ENCODE measurements around the gene PPARD.

PPARD gene

GRCh38 chr6:35317483-35318195, 24.7 kb upstream of the PPARD start:
- no peaks in the 10 kb centered on the region for H3K9me3 ChIP-seq (ENCODE audit: insufficient read depth, low read length)
- no peaks in the 10 kb centered on the region for H3K36me3 ChIP-seq (replicated peaks; ENCODE audit: low read depth, low read length)
- no peaks in the 10 kb centered on the region for H3K27me3 ChIP-seq (ENCODE audit: low read depth, low read length)
- peaks cover 4% of the 10 kb centered on the region for H3K4me1 ChIP-seq (ENCODE audit: low read length)
- H3K4me2 ChIP-seq (ENCODE audit: low read length), result no peak overlapping the region
- H2AFZ ChIP-seq (ENCODE audit: low read depth, low read length), result no peak overlapping the region
- no peak overlapping the region for H3K9ac ChIP-seq (ENCODE audit: low read length)
- H3K4me3 ChIP-seq (ENCODE audit: low read length), result no peak overlapping the region
- H4K20me1 ChIP-seq (ENCODE audit: insufficient read depth, low read length), result no peaks in the 10 kb centered on the region
- no peak overlapping the region for H3K27ac ChIP-seq (ENCODE audit: low read length)
- H3K79me2 ChIP-seq (ENCODE audit: low read length), result no peaks in the 10 kb centered on the region
- TF ChIP-seq EZH2phosphoT487 (IDR thresholded peaks at IDR 0.05; ENCODE audit: low read depth), result no peak
- no peak for TF ChIP-seq CTCF (IDR thresholded peaks at IDR 0.05; ENCODE audit: low read depth, low read length)

GRCh38 chr6:35318196-35319171, 23.9 kb upstream of the PPARD start:
- Histone ChIP-seq H3K9me3 (ENCODE audit: insufficient read depth, low read length) (no peaks in the 10 kb centered on the region), H3K4me3 (ENCODE audit: low read length) (no peak overlapping the region), H3K27ac (ENCODE audit: low read length) (no peak overlapping the region), H4K20me1 (ENCODE audit: insufficient read depth, low read length) (no peaks in the 10 kb centered on the region), H3K9ac (ENCODE audit: low read length) (no peak overlapping the region), H3K4me2 (ENCODE audit: low read length) (no peak overlapping the region), H3K27me3 (ENCODE audit: low read depth, low read length) (no peaks in the 10 kb centered on the region), H3K79me2 (ENCODE audit: low read length) (no peaks in the 10 kb centered on the region), H2AFZ (ENCODE audit: low read depth, low read length) (no peak overlapping the region), H3K36me3 (replicated peaks; ENCODE audit: low read depth, low read length) (no peaks in the 10 kb centered on the region), H3K4me1 (ENCODE audit: low read length) (peaks cover 4% of the 10 kb centered on the region)
- TF ChIP-seq CTCF (IDR thresholded peaks at IDR 0.05; ENCODE audit: low read depth, low read length), result no peak
- no peak for TF ChIP-seq EZH2phosphoT487 (IDR thresholded peaks at IDR 0.05; ENCODE audit: low read depth)

GRCh38 chr6:35319346-35320030, 22.9 kb upstream of the PPARD start:
- Histone ChIP-seq H3K36me3 (replicated peaks; ENCODE audit: low read depth, low read length) (no peaks in the 10 kb centered on the region), H3K79me2 (ENCODE audit: low read length) (no peaks in the 10 kb centered on the region), H3K27ac (ENCODE audit: low read length) (no peak overlapping the region), H4K20me1 (ENCODE audit: insufficient read depth, low read length) (no peaks in the 10 kb centered on the region), H3K4me1 (ENCODE audit: low read length) (peaks cover 4% of the 10 kb centered on the region), H3K4me2 (ENCODE audit: low read length) (no peak overlapping the region), H3K9me3 (ENCODE audit: insufficient read depth, low read length) (no peaks in the 10 kb centered on the region), H2AFZ (ENCODE audit: low read depth, low read length) (no peak overlapping the region), H3K4me3 (ENCODE audit: low read length) (no peak overlapping the region), H3K9ac (ENCODE audit: low read length) (no peak overlapping the region), H3K27me3 (ENCODE audit: low read depth, low read length) (no peaks in the 10 kb centered on the region)
- no peak for TF ChIP-seq CTCF (IDR thresholded peaks at IDR 0.05; ENCODE audit: low read depth, low read length)
- no peak for TF ChIP-seq EZH2phosphoT487 (IDR thresholded peaks at IDR 0.05; ENCODE audit: low read depth)

- no peak overlapping the region for H3K27ac ChIP-seq (ENCODE audit: low read length)
- H3K27me3 ChIP-seq (ENCODE audit: low read depth, low read length), result no peaks in the 10 kb centered on the region
- no peak overlapping the region for H3K4me3 ChIP-seq (ENCODE audit: low read length)
- no peaks in the 10 kb centered on the region for H4K20me1 ChIP-seq (ENCODE audit: insufficient read depth, low read length)
- H3K9ac ChIP-seq (ENCODE audit: low read length), result no peak overlapping the region
- TF ChIP-seq CTCF (IDR thresholded peaks at IDR 0.05; ENCODE audit: low read depth, low read length) (no peak), EZH2phosphoT487 (IDR thresholded peaks at IDR 0.05; ENCODE audit: low read depth) (no peak)
- no peaks in the 10 kb centered on the region for H3K36me3 ChIP-seq (replicated peaks; ENCODE audit: low read depth, low read length)
- peaks cover 4% of the 10 kb centered on the region for H3K4me1 ChIP-seq (ENCODE audit: low read length)
- no peak overlapping the region for H3K4me2 ChIP-seq (ENCODE audit: low read length)
- no peaks in the 10 kb centered on the region for H3K79me2 ChIP-seq (ENCODE audit: low read length)
- no peak overlapping the region for H2AFZ ChIP-seq (ENCODE audit: low read depth, low read length)
- H3K9me3 ChIP-seq (ENCODE audit: insufficient read depth, low read length), result no peaks in the 10 kb centered on the region
Measured at GRCh38 chr6:35320031-35320410, 22.3 kb upstream of the PPARD start.
